ENCODE results near the gene WWOX. TPM values are rescaled to one million over a fixed set of nuclear protein-coding genes. Genes with fewer than 3 reads are reported as not detected.
A peak's percentile ranks its signal among the peaks of the same experiment; 100 is the strongest.

Gene WWOX
- total and polyA plus RNA-seq, 2 of the 13 experiments (the other 11 are each of a cell fraction or from before 2014, with no cell fraction given): 9.1 to 37.4 TPM

DNA sequence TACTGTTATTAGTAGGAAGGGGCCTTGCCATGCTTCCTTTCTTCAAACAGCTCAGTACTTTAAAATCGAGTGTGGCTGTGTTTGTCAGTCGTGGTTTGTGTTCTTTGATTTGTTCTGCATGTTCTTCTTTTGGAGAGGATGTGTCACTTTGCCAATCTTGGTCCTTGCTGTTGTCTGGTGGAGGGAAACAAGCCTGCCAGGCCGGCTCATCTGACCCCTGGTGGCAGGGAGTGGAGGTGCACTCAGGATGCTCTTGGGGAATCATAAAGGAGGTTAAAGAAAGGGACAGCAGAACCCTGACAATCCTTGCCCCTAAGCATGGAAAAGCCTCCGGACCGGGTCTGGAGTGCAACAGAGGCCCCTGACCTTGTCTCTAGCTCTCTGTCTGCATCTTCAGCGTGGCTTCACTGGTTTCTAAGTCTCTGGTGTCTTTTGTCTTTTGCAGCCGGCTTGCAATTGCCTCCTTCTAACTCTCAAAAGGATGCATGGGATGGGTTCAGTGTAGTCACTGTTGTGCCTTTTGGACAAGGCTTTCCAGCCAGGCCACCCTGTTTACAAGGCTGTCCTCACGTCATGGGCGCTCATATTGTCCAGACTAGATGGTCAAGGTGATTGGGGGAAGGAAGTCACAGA lies 135.8 kb downstream of the WWOX start (continued):
- TF ChIP-seq XRCC5 (optimal IDR thresholded peaks at IDR 0.05; ENCODE audit: low read length) (peak; percentile 95), ZMYM2 (CRISPR knock-in tag; IDR thresholded peaks at IDR 0.05) (no peak), FOXA3 (CRISPR knock-in tag; IDR thresholded peaks at IDR 0.05) (peak; percentile 34; the same call in 1 of the 2 replicates), RBAK (CRISPR knock-in tag; IDR thresholded peaks at IDR 0.05) (no peak), ZNF12 (CRISPR knock-in tag; IDR thresholded peaks at IDR 0.05) (peak; percentile 68; the same call in 1 of the 2 replicates), IKZF5 (CRISPR knock-in tag; IDR thresholded peaks at IDR 0.05) (no peak; the same call in 1 of the 2 replicates), ZSCAN5A (CRISPR knock-in tag; IDR thresholded peaks at IDR 0.05; ENCODE audit: borderline replicate concordance) (0 out of 2 replicates have a peak, but pooled peaks have one; percentile 0), GFI1 (CRISPR knock-in tag; IDR thresholded peaks at IDR 0.05; ENCODE audit: borderline replicate concordance) (no peak), NCOA5 (CRISPR knock-in tag; IDR thresholded peaks at IDR 0.05) (no peak), ESRRA (CRISPR knock-in tag; IDR thresholded peaks at IDR 0.05; ENCODE audit: low read depth) (no peak)
- TF ChIP-seq, protein P1, sequence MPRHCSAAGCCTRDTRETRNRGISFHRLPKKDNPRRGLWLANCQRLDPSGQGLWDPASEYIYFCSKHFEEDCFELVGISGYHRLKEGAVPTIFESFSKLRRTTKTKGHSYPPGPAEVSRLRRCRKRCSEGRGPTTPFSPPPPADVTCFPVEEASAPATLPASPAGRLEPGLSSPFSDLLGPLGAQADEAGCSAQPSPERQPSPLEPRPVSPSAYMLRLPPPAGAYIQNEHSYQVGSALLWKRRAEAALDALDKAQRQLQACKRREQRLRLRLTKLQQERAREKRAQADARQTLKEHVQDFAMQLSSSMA (CRISPR knock-in tag; IDR thresholded peaks at IDR 0.05): no peak
- TF ChIP-seq, protein P2, sequence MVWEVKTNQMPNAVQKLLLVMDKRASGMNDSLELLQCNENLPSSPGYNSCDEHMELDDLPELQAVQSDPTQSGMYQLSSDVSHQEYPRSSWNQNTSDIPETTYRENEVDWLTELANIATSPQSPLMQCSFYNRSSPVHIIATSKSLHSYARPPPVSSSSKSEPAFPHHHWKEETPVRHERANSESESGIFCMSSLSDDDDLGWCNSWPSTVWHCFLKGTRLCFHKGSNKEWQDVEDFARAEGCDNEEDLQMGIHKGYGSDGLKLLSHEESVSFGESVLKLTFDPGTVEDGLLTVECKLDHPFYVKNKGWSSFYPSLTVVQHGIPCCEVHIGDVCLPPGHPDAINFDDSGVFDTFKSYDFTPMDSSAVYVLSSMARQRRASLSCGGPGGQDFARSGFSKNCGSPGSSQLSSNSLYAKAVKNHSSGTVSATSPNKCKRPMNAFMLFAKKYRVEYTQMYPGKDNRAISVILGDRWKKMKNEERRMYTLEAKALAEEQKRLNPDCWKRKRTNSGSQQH (CRISPR knock-in tag; IDR thresholded peaks at IDR 0.05; ENCODE audit: low read depth): 0 out of 2 replicates have a peak, but pooled peaks have one; percentile 50
- TF ChIP-seq, protein P3, sequence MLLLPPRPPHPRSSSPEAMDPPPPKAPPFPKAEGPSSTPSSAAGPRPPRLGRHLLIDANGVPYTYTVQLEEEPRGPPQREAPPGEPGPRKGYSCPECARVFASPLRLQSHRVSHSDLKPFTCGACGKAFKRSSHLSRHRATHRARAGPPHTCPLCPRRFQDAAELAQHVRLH (CRISPR knock-in tag; IDR thresholded peaks at IDR 0.05; ENCODE audit: borderline replicate concordance, low read depth): peak; percentile 56; the same call in 1 of the 2 replicates
- TF ChIP-seq, protein P4, sequence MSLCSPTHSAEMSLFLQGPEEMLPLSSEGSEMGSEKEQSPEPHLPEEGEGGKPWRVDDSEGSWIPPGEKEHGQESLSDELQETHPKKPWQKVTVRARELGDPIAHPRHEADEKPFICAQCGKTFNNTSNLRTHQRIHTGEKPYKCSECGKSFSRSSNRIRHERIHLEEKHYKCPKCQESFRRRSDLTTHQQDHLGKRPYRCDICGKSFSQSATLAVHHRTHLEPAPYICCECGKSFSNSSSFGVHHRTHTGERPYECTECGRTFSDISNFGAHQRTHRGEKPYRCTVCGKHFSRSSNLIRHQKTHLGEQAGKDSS (CRISPR knock-in tag; IDR thresholded peaks at IDR 0.05; ENCODE audit: borderline replicate concordance, low read depth): peak; percentile 36; the same call in 1 of the 2 replicates
- TF ChIP-seq, protein P5, sequence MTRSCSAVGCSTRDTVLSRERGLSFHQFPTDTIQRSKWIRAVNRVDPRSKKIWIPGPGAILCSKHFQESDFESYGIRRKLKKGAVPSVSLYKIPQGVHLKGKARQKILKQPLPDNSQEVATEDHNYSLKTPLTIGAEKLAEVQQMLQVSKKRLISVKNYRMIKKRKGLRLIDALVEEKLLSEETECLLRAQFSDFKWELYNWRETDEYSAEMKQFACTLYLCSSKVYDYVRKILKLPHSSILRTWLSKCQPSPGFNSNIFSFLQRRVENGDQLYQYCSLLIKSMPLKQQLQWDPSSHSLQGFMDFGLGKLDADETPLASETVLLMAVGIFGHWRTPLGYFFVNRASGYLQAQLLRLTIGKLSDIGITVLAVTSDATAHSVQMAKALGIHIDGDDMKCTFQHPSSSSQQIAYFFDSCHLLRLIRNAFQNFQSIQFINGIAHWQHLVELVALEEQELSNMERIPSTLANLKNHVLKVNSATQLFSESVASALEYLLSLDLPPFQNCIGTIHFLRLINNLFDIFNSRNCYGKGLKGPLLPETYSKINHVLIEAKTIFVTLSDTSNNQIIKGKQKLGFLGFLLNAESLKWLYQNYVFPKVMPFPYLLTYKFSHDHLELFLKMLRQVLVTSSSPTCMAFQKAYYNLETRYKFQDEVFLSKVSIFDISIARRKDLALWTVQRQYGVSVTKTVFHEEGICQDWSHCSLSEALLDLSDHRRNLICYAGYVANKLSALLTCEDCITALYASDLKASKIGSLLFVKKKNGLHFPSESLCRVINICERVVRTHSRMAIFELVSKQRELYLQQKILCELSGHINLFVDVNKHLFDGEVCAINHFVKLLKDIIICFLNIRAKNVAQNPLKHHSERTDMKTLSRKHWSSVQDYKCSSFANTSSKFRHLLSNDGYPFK (CRISPR knock-in tag; IDR thresholded peaks at IDR 0.05; ENCODE audit: borderline replicate concordance): no peak
